Measurements from ENCODE around the gene TARS2. TPM values are rescaled to one million over a fixed set of nuclear protein-coding genes. Genes with fewer than 3 reads are reported as not detected.

Gene TARS2
- total and polyA plus RNA-seq, 2 of the 13 experiments (the other 11 are each of a cell fraction or from before 2014, with no cell fraction given): 21.3 to 22.8 TPM

DNA sequence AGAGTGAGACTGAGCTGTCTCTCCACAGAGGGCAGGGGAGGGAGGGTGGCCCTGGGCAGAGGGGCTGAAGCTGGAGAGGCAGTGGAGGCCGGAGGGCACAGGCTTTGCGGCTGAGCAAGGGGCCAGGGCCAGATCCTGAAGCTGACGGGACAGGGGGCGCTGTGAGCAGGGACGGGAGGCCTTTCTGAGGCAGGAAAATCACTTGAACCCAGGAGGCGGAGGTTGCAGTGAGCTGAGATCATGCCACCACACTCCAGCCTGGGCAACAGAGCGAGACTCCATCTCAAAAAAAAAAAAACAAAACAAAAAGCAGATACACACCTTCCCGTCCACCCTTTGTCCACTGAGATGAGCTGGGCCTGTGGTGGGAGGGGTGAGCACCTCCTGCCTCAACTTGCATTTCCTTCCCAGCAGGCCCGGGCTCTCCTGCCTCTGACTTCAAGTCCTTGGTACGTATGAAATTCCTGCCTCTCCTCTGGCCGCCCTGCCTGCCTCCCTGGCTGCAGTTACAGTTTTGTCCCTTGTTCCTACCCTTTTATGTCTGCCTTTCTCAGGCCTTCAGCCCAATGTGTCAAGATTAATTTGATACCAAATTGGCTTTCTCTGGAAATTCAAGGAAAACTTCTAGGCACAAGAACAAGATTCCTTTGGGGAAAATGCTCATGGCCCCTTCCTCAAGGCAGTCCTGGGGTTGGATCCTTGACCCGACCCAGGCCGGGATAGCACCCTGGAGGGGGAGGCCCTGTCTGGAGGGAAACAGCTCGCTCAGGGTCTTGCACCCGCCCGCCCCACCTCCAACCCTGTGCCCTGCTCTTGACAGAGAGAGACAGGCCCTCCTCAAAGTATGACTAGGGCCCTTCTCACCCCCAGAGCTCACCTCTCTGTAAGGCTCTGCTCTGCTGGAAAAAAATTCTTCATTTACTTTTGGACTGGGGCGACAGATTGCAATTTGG is 50.8 kb downstream of the TARS2 start (continued):
- TF ChIP-seq NFATC3 (CRISPR knock-in tag; IDR thresholded peaks at IDR 0.05) (no peak), ADNP (CRISPR knock-in tag; IDR thresholded peaks at IDR 0.05) (0 out of 2 replicates have a peak, but pooled peaks have one; percentile 28), THAP11 (CRISPR knock-in tag; IDR thresholded peaks at IDR 0.05) (no peak), NFIB (CRISPR knock-in tag; IDR thresholded peaks at IDR 0.05; ENCODE audit: borderline replicate concordance) (no peak), PAX8 (CRISPR knock-in tag; IDR thresholded peaks at IDR 0.05; ENCODE audit: borderline replicate concordance) (no peak), STAT5B (CRISPR knock-in tag; IDR thresholded peaks at IDR 0.05) (no peak), STAG1 (CRISPR knock-in tag; IDR thresholded peaks at IDR 0.05) (peak; percentile 48), ZNF20 (CRISPR knock-in tag; IDR thresholded peaks at IDR 0.05) (no peak), RBM22 (optimal IDR thresholded peaks at IDR 0.05; ENCODE audit: low read length) (no peak), ZBTB8A (CRISPR knock-in tag; IDR thresholded peaks at IDR 0.05; ENCODE audit: borderline replicate concordance, low read depth) (no peak), ZNF703 (CRISPR knock-in tag; IDR thresholded peaks at IDR 0.05; ENCODE audit: borderline replicate concordance) (no peak), POLR2AphosphoS2 (IDR thresholded peaks at IDR 0.05; ENCODE audit: low read depth, low read length) (no peak), PHF8 (CRISPR knock-in tag; IDR thresholded peaks at IDR 0.05) (no peak), ZNF780A (CRISPR knock-in tag; IDR thresholded peaks at IDR 0.05) (no peak), ZBTB21 (CRISPR knock-in tag; IDR thresholded peaks at IDR 0.05) (no peak)
- TF ChIP-seq, protein P1, sequence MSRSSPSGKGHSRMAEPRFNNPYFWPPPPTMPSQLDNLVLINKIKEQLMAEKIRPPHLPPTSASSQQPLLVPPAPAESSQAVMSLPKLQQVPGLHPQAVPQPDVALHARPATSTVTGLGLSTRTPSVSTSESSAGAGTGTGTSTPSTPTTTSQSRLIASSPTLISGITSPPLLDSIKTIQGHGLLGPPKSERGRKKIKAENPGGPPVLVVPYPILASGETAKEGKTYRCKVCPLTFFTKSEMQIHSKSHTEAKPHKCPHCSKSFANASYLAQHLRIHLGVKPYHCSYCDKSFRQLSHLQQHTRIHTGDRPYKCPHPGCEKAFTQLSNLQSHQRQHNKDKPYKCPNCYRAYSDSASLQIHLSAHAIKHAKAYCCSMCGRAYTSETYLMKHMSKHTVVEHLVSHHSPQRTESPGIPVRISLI (CRISPR knock-in tag; IDR thresholded peaks at IDR 0.05; ENCODE audit: borderline replicate concordance): no peak
- TF ChIP-seq, protein P2, sequence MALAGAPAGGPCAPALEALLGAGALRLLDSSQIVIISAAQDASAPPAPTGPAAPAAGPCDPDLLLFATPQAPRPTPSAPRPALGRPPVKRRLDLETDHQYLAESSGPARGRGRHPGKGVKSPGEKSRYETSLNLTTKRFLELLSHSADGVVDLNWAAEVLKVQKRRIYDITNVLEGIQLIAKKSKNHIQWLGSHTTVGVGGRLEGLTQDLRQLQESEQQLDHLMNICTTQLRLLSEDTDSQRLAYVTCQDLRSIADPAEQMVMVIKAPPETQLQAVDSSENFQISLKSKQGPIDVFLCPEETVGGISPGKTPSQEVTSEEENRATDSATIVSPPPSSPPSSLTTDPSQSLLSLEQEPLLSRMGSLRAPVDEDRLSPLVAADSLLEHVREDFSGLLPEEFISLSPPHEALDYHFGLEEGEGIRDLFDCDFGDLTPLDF (CRISPR knock-in tag; IDR thresholded peaks at IDR 0.05): no peak
- TF ChIP-seq, protein P3, sequence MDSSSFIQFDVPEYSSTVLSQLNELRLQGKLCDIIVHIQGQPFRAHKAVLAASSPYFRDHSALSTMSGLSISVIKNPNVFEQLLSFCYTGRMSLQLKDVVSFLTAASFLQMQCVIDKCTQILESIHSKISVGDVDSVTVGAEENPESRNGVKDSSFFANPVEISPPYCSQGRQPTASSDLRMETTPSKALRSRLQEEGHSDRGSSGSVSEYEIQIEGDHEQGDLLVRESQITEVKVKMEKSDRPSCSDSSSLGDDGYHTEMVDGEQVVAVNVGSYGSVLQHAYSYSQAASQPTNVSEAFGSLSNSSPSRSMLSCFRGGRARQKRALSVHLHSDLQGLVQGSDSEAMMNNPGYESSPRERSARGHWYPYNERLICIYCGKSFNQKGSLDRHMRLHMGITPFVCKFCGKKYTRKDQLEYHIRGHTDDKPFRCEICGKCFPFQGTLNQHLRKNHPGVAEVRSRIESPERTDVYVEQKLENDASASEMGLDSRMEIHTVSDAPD (CRISPR knock-in tag; IDR thresholded peaks at IDR 0.05): no peak
- TF ChIP-seq, protein P4, sequence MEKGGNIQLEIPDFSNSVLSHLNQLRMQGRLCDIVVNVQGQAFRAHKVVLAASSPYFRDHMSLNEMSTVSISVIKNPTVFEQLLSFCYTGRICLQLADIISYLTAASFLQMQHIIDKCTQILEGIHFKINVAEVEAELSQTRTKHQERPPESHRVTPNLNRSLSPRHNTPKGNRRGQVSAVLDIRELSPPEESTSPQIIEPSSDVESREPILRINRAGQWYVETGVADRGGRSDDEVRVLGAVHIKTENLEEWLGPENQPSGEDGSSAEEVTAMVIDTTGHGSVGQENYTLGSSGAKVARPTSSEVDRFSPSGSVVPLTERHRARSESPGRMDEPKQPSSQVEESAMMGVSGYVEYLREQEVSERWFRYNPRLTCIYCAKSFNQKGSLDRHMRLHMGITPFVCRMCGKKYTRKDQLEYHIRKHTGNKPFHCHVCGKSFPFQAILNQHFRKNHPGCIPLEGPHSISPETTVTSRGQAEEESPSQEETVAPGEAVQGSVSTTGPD (CRISPR knock-in tag; IDR thresholded peaks at IDR 0.05): no peak
- TF ChIP-seq, protein P5, sequence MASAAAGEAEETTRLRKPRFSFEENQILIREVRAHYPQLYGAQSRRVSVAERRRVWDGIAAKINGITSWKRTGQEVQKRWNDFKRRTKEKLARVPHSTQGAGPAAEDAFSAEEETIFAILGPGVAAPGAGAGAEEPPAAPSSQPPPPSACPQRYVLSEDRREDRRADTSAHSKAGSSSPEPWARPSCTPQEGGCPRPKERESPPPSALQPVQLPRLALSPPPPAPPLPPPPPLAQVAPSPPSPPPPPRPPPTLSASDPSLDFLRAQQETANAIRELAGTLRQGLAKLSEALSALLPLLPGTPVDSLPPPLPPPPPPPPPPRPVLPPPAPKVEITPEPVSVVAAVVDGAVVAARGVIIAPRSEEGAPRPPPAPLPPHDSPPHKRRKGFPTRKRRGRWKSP (CRISPR knock-in tag; IDR thresholded peaks at IDR 0.05): no peak
- TF ChIP-seq, protein P6, sequence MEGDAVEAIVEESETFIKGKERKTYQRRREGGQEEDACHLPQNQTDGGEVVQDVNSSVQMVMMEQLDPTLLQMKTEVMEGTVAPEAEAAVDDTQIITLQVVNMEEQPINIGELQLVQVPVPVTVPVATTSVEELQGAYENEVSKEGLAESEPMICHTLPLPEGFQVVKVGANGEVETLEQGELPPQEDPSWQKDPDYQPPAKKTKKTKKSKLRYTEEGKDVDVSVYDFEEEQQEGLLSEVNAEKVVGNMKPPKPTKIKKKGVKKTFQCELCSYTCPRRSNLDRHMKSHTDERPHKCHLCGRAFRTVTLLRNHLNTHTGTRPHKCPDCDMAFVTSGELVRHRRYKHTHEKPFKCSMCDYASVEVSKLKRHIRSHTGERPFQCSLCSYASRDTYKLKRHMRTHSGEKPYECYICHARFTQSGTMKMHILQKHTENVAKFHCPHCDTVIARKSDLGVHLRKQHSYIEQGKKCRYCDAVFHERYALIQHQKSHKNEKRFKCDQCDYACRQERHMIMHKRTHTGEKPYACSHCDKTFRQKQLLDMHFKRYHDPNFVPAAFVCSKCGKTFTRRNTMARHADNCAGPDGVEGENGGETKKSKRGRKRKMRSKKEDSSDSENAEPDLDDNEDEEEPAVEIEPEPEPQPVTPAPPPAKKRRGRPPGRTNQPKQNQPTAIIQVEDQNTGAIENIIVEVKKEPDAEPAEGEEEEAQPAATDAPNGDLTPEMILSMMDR (CRISPR knock-in tag; IDR thresholded peaks at IDR 0.05): peak; percentile 61
